ENCODE data around the gene SCARF2.
"Not testable (repeated sequence)": the region's sequence is repeated elsewhere in the genome, so short reads cannot be mapped to it uniquely, and the experiment has no call there.

Gene SCARF2

GRCh38 chr22:20483771-20484170, 46.1 kb upstream of the SCARF2 start:
- H3K27me3 ChIP-seq (ENCODE audit: insufficient read depth, low read length, poor library complexity): no peaks in the 10 kb centered on the region
- no peak for DNase-seq
- no peak overlapping the region for H3K27ac ChIP-seq (ENCODE audit: low read length)
- H3K36me3 ChIP-seq (ENCODE audit: insufficient read depth, low read length): peaks cover 18% of the 10 kb centered on the region
- peaks cover 10% of the 10 kb centered on the region; the same call in 1 of the 2 replicates for H4K20me1 ChIP-seq (ENCODE audit: insufficient read depth, low read length)
- no peaks in the 10 kb centered on the region for H3K4me1 ChIP-seq (ENCODE audit: insufficient read depth, low read length)
- H3K4me2 ChIP-seq (ENCODE audit: insufficient read depth, low read length): no peak overlapping the region
- H3K4me3 ChIP-seq (ENCODE audit: low read depth in 1 of 2, low read length in 2 of 2): no peak overlapping the region
- H2AFZ ChIP-seq (ENCODE audit: low read depth, low read length): no peak overlapping the region
- H3K9me3 ChIP-seq (ENCODE audit: insufficient read depth, low read length, severe bottlenecking): no peaks in the 10 kb centered on the region
- ATAC-seq (ENCODE audit: insufficient read depth, low read depth): no peak
- peaks cover 13% of the 10 kb centered on the region; the same call in 1 of the 2 replicates for H3K79me2 ChIP-seq (ENCODE audit: insufficient read depth, low read length)
- H3K9ac ChIP-seq (ENCODE audit: low read depth, low read length): no peak overlapping the region
- TF ChIP-seq EZH2 (IDR thresholded peaks at IDR 0.05; ENCODE audit: borderline replicate concordance, low read depth, low read length, severe bottlenecking): no peak
- TF ChIP-seq CTCF (IDR thresholded peaks at IDR 0.05; ENCODE audit: borderline replicate concordance, extremely low read depth, low read length, poor library complexity, severe bottlenecking): no peak

DNA sequence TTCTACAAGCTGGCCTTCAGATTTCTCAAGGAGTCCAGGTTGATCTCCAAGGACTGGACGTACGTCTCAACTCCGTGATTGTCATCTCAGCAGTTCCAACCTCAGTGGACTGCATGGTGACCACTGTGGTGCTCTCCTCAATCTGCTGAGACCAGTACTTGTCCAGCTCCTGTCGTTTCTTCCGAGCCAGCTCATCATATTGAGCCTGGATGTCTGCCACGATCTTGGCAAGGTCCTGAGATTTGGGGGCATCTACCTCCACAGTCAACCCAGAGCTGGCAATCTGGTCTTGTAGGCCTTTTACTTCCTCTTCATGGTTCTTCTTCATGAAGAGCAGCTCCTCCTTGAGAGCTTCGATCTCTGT, 45.5 kb upstream of the SCARF2 start:
- ATAC-seq (ENCODE audit: insufficient read depth, low read depth); H3K27me3 ChIP-seq (ENCODE audit: insufficient read depth, low read length, poor library complexity); H3K4me2 ChIP-seq (ENCODE audit: insufficient read depth, low read length); H3K4me1 ChIP-seq (ENCODE audit: insufficient read depth, low read length); H3K9me3 ChIP-seq (ENCODE audit: insufficient read depth, low read length, severe bottlenecking); H2AFZ ChIP-seq (ENCODE audit: low read depth, low read length); H4K20me1 ChIP-seq (ENCODE audit: insufficient read depth, low read length); H3K9ac ChIP-seq (ENCODE audit: low read depth, low read length); DNase-seq; H3K79me2 ChIP-seq (ENCODE audit: insufficient read depth, low read length); H3K4me3 ChIP-seq (ENCODE audit: low read depth in 1 of 2, low read length in 2 of 2); H3K27ac ChIP-seq (ENCODE audit: low read length): not testable (repeated sequence)
- H3K36me3 ChIP-seq (ENCODE audit: insufficient read depth, low read length): peaks cover 13% of the 10 kb centered on the region

DNA sequence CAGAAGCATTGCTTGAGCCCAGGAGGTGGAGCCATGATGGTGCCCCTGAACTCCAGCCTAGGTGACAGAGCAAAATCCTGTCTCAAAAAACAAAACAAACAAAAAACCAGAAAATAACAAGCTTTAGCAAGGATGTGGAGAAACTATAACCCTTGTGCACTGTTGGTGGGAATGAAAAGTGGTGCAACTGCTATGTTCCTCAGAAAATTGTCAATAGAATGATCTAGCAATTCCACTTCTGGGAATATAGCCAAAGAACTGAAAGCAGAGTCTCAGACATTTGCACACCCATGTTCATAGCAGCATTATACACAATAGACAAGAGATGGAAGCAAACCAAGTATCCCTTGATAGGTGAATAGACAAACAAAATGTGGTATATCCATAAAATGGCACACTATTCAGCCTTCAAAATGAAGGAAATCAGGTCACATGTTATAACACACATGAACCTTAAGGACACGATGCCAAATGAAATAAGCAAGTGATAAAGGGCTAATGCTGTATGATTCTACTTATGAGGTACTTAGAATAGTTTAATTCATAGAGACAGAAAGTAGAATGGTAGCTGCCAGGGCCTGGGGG, 42.1 kb upstream of the SCARF2 start:
- ATAC-seq (ENCODE audit: insufficient read depth, low read depth) (no peak), DNase-seq (no peak)
- TF ChIP-seq EZH2 (IDR thresholded peaks at IDR 0.05; ENCODE audit: borderline replicate concordance, low read depth, low read length, severe bottlenecking): no peak
- TF ChIP-seq CTCF (IDR thresholded peaks at IDR 0.05; ENCODE audit: borderline replicate concordance, extremely low read depth, low read length, poor library complexity, severe bottlenecking): no peak
- peaks cover 5% of the 10 kb centered on the region; the same call in 1 of the 2 replicates for H4K20me1 ChIP-seq (ENCODE audit: insufficient read depth, low read length)
- H3K27me3 ChIP-seq (ENCODE audit: insufficient read depth, low read length, poor library complexity): no peaks in the 10 kb centered on the region
- H3K36me3 ChIP-seq (ENCODE audit: insufficient read depth, low read length): peaks cover 9% of the 10 kb centered on the region
- no peaks in the 10 kb centered on the region for H3K79me2 ChIP-seq (ENCODE audit: insufficient read depth, low read length)
- H3K9ac ChIP-seq (ENCODE audit: low read depth, low read length): no peak overlapping the region
- no peaks in the 10 kb centered on the region for H3K4me1 ChIP-seq (ENCODE audit: insufficient read depth, low read length)
- no peaks in the 10 kb centered on the region for H3K9me3 ChIP-seq (ENCODE audit: insufficient read depth, low read length, severe bottlenecking)
- no peak overlapping the region for H2AFZ ChIP-seq (ENCODE audit: low read depth, low read length)
- H3K4me3 ChIP-seq (ENCODE audit: low read depth in 1 of 2, low read length in 2 of 2): no peak overlapping the region
- H3K4me2 ChIP-seq (ENCODE audit: insufficient read depth, low read length): no peak overlapping the region
- H3K27ac ChIP-seq (ENCODE audit: low read length): no peak overlapping the region

GRCh38 chr22:20478059-20478458, 40.4 kb upstream of the SCARF2 start:
- H3K36me3 ChIP-seq (ENCODE audit: insufficient read depth, low read length); H3K9me3 ChIP-seq (ENCODE audit: insufficient read depth, low read length, severe bottlenecking); H3K27me3 ChIP-seq (ENCODE audit: insufficient read depth, low read length, poor library complexity); H3K4me3 ChIP-seq (ENCODE audit: low read depth in 1 of 2, low read length in 2 of 2); H2AFZ ChIP-seq (ENCODE audit: low read depth, low read length); H3K27ac ChIP-seq (ENCODE audit: low read length); H4K20me1 ChIP-seq (ENCODE audit: insufficient read depth, low read length); H3K4me2 ChIP-seq (ENCODE audit: insufficient read depth, low read length); DNase-seq; H3K79me2 ChIP-seq (ENCODE audit: insufficient read depth, low read length); H3K4me1 ChIP-seq (ENCODE audit: insufficient read depth, low read length); ATAC-seq (ENCODE audit: insufficient read depth, low read depth); H3K9ac ChIP-seq (ENCODE audit: low read depth, low read length): not testable (repeated sequence)

- H3K4me1 ChIP-seq (ENCODE audit: insufficient read depth, low read length); DNase-seq; H3K4me3 ChIP-seq (ENCODE audit: low read depth in 1 of 2, low read length in 2 of 2); H3K79me2 ChIP-seq (ENCODE audit: insufficient read depth, low read length); H3K27me3 ChIP-seq (ENCODE audit: insufficient read depth, low read length, poor library complexity); H4K20me1 ChIP-seq (ENCODE audit: insufficient read depth, low read length); H2AFZ ChIP-seq (ENCODE audit: low read depth, low read length); H3K9me3 ChIP-seq (ENCODE audit: insufficient read depth, low read length, severe bottlenecking); H3K9ac ChIP-seq (ENCODE audit: low read depth, low read length); H3K27ac ChIP-seq (ENCODE audit: low read length); ATAC-seq (ENCODE audit: insufficient read depth, low read depth); H3K4me2 ChIP-seq (ENCODE audit: insufficient read depth, low read length): not testable (repeated sequence)
- peaks cover 12% of the 10 kb centered on the region for H3K36me3 ChIP-seq (ENCODE audit: insufficient read depth, low read length)
These were observed 37.9 kb upstream of the SCARF2 start for GRCh38 chr22:20475569-20475968.
